HepG2 (cell line): ENCODE measurements around the gene PRM2. TPM values are rescaled to one million over a fixed set of nuclear protein-coding genes. Genes with fewer than 3 reads are reported as not detected.

ENCODE experiments used
- AFF4 ChIP-seq: sonication (generic); formaldehyde crosslinking; IDR thresholded peaks from 2 replicates; pipeline ENCODE4 v1.4.0; 2020; ENCODE audit warnings: missing genetic modification reagents
- CTCF ChIP-seq: sonication (generic); formaldehyde crosslinking; IDR thresholded peaks from 2 replicates; pipeline ENCODE4 v1.5.0; 2020; ENCODE audit warnings: mild to moderate bottlenecking, missing genetic modification reagents, moderate library complexity
- FOSL2 ChIP-seq: sonication (generic); formaldehyde crosslinking; IDR thresholded peaks from 2 replicates; pipeline ENCODE4 v1.4.0; 2020; ENCODE audit warnings: missing genetic modification reagents
- HNF4G ChIP-seq, 2 experiments: sonication (generic) in 1 of 2; formaldehyde crosslinking in 1 of 2; IDR thresholded peaks; 2 replicates each; pipeline versions ENCODE4 v1.4.0 to v1.6.1; 2011 to 2020; ENCODE audit warnings: borderline replicate concordance in 2 of 2, low read depth in 2 of 2, mild to moderate bottlenecking in 2 of 2, low read length in 1 of 2, missing genetic modification reagents in 1 of 2, moderate library complexity in 1 of 2
- HNRNPL ChIP-seq: fragments of 200-400 bp; formaldehyde crosslinking; IDR thresholded peaks from 2 replicates; pipeline ENCODE4 v1.6.1; 2017; ENCODE audit warnings: mild to moderate bottlenecking, low read depth, low read length
- KAT7 ChIP-seq: IDR thresholded peaks from 2 replicates; pipeline ENCODE4 v1.6.1; 2018; ENCODE audit warnings: borderline replicate concordance, missing compliant biosample characterization
- KLF15 ChIP-seq: sonication (generic); formaldehyde crosslinking; IDR thresholded peaks from 2 replicates; pipeline ENCODE4 v1.8.1; 2023; ENCODE audit warnings: borderline replicate concordance, mild to moderate bottlenecking, inconsistent platforms, missing genetic modification reagents, mixed read lengths
- MIER3 ChIP-seq: IDR thresholded peaks from 2 replicates; pipeline ENCODE4 v1.6.1; 2016; ENCODE audit warnings: missing compliant biosample characterization, borderline replicate concordance
- MIXL1 ChIP-seq: IDR thresholded peaks from 2 replicates; pipeline ENCODE4 v1.6.1; 2016
- NCOA5 ChIP-seq: sonication (generic); formaldehyde crosslinking; IDR thresholded peaks from 2 replicates; pipeline ENCODE4 v1.4.0; 2020; ENCODE audit warnings: missing genetic modification reagents
- SUZ12 ChIP-seq: fragments of 150-350 bp; IDR thresholded peaks from 2 replicates; pipeline ENCODE4 v1.6.1; 2014; ENCODE audit warnings: low read depth, low read length
- U2AF2 ChIP-seq: fragments of 200-400 bp; formaldehyde crosslinking; IDR thresholded peaks from 2 replicates; pipeline ENCODE4 v1.6.1; 2017; ENCODE audit warnings: low read depth, mild to moderate bottlenecking, low read length
- ZBTB21 ChIP-seq: sonication (generic); formaldehyde crosslinking; IDR thresholded peaks from 2 replicates; pipeline ENCODE4 v1.4.0; 2020; ENCODE audit warnings: missing genetic modification reagents
- ZNF430 ChIP-seq: sonication (generic); formaldehyde crosslinking; IDR thresholded peaks from 2 replicates; pipeline ENCODE4 v1.9.0; 2021; ENCODE audit warnings: mild to moderate bottlenecking, missing genetic modification reagents
- ZNF549 ChIP-seq: sonication (generic); formaldehyde crosslinking; IDR thresholded peaks from 2 replicates; pipeline ENCODE4 v1.5.0; 2020; ENCODE audit warnings: missing genetic modification reagents
- ZNF614 ChIP-seq: IDR thresholded peaks from 2 replicates; pipeline ENCODE4 v1.6.1; 2018; ENCODE audit warnings: missing biosample characterization, missing genetic modification reagents, inconsistent platforms, borderline replicate concordance
- ZNF639 ChIP-seq: conservative IDR thresholded peaks from 2 replicates; pipeline ENCODE4 v1.6.1; 2018; ENCODE audit warnings: missing genetic modification reagents
- ZNF674 ChIP-seq: sonication (generic); formaldehyde crosslinking; IDR thresholded peaks from 2 replicates; pipeline ENCODE4 v1.5.0; 2020; ENCODE audit warnings: low read depth, mild to moderate bottlenecking, missing genetic modification reagents
- ZNF737 ChIP-seq: sonication (generic); formaldehyde crosslinking; IDR thresholded peaks from 2 replicates; pipeline ENCODE4 v1.5.0; 2020; ENCODE audit warnings: missing genetic modification reagents, mild to moderate bottlenecking, borderline replicate concordance
- polyA plus RNA-seq, 8 experiments: library from polyadenylated mRNA; depleted of rRNA in 3 of 8; stranded (reverse) in 7 of 8; unstranded in 1 of 8; fragments of >200 nt; fragmentation: Illumina TruSeq in 4 of 8; extraction: Trizol in 4 of 8; gene quantifications; 2 replicates each; pipeline versions ENCODE4 v1.2.1 to v1.2.3, GENCODE V29; 2011 to 2016; ENCODE audit warnings: low read depth in 4 of 8, missing spikeins in 1 of 8, mixed read lengths in 1 of 8; ENCODE audit not compliant: insufficient read depth in 1 of 8
- total RNA-seq, 5 experiments: library from RNA; depleted of rRNA; stranded (reverse); fragments of >200 nt; fragmentation: Illumina TruSeq; extraction: Trizol; gene quantifications; 2 replicates each; pipeline ENCODE4 v1.2.3, GENCODE V29; 2016; ENCODE audit warnings: low read depth in 1 of 5
- TF ChIP-seq, protein P1 (sequence below): sonication (generic); formaldehyde crosslinking; IDR thresholded peaks from 2 replicates; pipeline ENCODE4 v1.5.1; 2020; ENCODE audit warnings: missing genetic modification reagents, mild to moderate bottlenecking, borderline replicate concordance
- TF ChIP-seq, protein P2 (sequence below): IDR thresholded peaks from 2 replicates; pipeline ENCODE4 v1.6.1; 2012; ENCODE audit warnings: low read depth, low read length, improper control_type of control experiment

Gene PRM2
- total and polyA plus RNA-seq, 2 of the 13 experiments (the other 11 are each of a cell fraction or from before 2014, with no cell fraction given) = 0.54 TPM; not detected in 1

DNA sequence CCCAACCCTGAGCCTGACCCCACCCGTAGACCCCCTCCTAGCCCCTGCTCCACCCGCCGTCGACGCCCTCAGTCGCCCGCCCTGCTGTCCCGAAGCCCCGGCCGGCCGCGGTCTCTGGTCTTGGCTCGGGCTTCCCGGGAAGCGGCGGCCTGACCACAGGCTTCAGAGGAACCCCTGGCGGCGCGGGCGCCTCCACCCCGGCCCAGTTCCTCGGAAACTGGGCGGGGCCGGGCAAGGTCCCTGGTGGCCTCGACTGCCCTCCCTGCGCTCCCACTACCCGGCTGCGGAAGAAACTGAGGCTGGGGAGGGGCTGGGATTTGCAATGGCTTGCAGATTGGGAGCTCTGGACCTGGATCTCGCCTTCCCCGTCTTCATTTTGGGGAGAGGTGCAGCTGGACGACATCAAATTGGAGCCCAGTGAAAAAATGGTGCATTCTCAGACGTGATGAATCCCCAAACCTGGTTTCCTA is 19.6 kb downstream of the PRM2 start (continued):
- TF ChIP-seq, protein P1, sequence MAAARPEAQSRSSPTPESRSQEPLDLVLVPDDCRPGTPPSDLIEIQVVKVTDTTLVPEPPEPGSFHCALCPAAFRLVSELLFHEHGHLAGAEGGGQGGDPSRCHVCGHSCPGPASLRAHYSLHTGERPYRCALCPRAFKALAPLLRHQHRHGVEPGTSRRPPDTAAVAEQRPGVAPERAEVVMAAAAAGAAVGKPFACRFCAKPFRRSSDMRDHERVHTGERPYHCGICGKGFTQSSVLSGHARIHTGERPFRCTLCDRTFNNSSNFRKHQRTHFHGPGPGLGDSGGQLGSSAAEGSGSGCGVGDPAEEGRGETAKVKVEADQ (CRISPR knock-in tag) = no peak; the same call in 1 of the 2 replicates
- TF ChIP-seq ZNF549 (CRISPR knock-in tag) (no peak), ZNF737 (CRISPR knock-in tag) (no peak), HNRNPL (no peak), MIER3 (no peak; the same call in 1 of the 2 replicates), FOSL2 (CRISPR knock-in tag) (no peak), ZNF674 (CRISPR knock-in tag) (0 out of 2 replicates have a peak, but pooled peaks have one; percentile 52), HNF4G (IDR thresholded peaks at IDR 0.05; ENCODE audit: borderline replicate concordance, low read depth, low read length) (peak; percentile 58; the same call in 1 of the 2 replicates), HNF4G (CRISPR knock-in tag; IDR thresholded peaks at IDR 0.05; ENCODE audit: borderline replicate concordance, low read depth) (no peak; the same call in 1 of the 2 replicates), KAT7 (no peak), ZNF614 (CRISPR knock-in tag) (no peak), AFF4 (CRISPR knock-in tag) (no peak), KLF15 (CRISPR knock-in tag) (no peak), ZNF430 (CRISPR knock-in tag) (no peak; the same call in none of the 2 replicates), ZBTB21 (CRISPR knock-in tag) (no peak), NCOA5 (CRISPR knock-in tag) (no peak), ZNF639 (no peak), CTCF (no peak), SUZ12 (no peak), MIXL1 (CRISPR knock-in tag) (no peak), U2AF2 (no peak)
- TF ChIP-seq, protein P2, sequence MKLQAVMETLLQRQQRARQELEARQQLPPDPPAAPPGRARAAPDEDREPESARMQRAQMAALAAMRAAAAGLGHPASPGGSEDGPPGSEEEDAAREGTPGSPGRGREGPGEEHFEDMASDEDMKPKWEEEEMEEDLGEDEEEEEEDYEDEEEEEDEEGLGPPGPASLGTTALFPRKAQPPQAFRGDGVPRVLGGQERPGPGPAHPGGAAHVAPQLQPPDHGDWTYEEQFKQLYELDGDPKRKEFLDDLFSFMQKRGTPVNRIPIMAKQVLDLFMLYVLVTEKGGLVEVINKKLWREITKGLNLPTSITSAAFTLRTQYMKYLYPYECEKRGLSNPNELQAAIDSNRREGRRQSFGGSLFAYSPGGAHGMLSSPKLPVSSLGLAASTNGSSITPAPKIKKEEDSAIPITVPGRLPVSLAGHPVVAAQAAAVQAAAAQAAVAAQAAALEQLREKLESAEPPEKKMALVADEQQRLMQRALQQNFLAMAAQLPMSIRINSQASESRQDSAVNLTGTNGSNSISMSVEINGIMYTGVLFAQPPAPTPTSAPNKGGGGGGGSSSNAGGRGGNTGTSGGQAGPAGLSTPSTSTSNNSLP = no peak
